Central memory CD4-positive, alpha-beta T cell (primary cell): Measurements from ENCODE around the gene SPC24.
A peak's percentile ranks its signal among the peaks of the same experiment; 100 is the strongest.

Experiments
- DNase-seq: peaks from one replicate; pipeline ENCODE4 v3.0.0; 2022
- total RNA-seq, 3 experiments: gene quantifications; one replicate each; lab custom pipeline; 2026; lab: John Stamatoyannopoulos, UW

The SPC24 gene, protein sequence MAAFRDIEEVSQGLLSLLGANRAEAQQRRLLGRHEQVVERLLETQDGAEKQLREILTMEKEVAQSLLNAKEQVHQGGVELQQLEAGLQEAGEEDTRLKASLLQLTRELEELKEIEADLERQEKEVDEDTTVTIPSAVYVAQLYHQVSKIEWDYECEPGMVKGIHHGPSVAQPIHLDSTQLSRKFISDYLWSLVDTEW
- total RNA-seq = 0.87 to 3.1 (median 1.3) reads per million in 3 experiments

GRCh38 chr19:11155373-11156120 is at the start of gene SPC24:
Gene SPC24, minus strand, starts transcription at chr19:11155782. Its CDS starts 6 bp downstream, at chr19:11155776.
- DNase-seq = peak; percentile 90

DNA sequence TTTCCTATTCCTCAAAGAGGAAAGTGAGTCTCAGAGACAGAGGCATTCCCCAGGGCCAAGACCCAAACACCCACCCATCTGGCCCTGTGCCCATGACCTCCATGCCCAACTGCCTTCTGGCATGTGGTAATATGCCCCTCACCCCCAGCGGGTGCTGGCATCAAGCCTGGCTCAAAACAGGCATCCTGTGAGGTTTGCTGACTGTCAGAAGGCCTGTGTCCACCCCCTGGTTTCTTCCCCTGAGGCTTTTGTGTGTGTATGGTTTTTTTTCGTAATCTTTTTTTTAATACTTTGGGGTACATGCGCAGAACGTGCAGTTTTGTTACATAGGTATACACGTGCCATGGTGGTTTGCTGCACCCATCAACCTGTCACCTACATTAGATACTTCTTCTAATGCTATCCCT is 49.4 kb upstream of the SPC24 start:
- no peak for DNase-seq

GRCh38 chr19:11204076-11204602 is 48.6 kb upstream of the SPC24 start:
- no peak for DNase-seq

DNA sequence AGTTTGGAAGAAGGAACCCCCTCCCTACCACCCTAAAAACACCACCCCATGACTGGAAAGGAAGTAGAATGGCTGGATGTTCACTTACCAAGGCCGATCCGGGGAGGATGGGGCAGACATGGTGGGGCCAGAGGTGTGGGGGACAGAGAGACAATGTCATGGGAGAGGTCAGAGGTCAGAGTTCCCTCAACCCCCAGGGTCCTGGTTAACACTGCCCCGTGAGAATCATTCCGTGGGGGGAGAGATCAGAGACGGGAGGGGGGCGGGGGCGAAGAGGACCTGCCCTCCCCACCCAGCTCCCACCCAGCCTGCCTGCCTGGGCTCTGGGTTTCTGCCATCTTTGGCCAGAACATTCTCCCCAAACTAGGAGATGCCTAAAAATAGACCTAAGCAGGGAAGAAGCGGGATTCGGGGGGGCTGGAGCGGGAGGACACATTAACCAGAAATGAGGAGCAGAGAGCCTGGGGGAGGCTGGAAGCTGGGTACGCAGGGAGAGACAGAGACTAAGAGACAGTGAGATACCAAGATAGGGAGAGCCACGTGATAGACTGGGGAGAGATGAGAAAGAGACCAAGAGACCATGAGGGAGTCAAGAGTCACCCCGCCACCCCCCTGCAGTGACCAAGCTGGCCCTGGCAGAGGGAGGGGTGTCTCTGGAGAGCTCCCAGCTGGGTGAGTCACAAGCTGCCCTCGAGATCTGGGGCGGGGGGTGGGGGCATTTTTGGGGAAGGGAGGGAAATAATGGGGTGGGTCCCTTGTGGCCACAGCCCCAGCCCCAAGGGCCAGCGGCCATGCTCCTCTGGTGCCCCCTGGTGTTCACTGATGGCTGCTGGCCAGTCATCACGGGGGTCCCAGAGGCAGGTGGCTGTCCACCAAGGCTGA is 47.9 kb upstream of the SPC24 start:
- DNase-seq = no peak

- DNase-seq = no peak
Measured at GRCh38 chr19:11202488-11203193, 47.1 kb upstream of the SPC24 start.

- no peak for DNase-seq
Measured at GRCh38 chr19:11201791-11202190, 46.2 kb upstream of the SPC24 start.

GRCh38 chr19:11200931-11201330 is 45.3 kb upstream of the SPC24 start:
- DNase-seq = no peak

DNA sequence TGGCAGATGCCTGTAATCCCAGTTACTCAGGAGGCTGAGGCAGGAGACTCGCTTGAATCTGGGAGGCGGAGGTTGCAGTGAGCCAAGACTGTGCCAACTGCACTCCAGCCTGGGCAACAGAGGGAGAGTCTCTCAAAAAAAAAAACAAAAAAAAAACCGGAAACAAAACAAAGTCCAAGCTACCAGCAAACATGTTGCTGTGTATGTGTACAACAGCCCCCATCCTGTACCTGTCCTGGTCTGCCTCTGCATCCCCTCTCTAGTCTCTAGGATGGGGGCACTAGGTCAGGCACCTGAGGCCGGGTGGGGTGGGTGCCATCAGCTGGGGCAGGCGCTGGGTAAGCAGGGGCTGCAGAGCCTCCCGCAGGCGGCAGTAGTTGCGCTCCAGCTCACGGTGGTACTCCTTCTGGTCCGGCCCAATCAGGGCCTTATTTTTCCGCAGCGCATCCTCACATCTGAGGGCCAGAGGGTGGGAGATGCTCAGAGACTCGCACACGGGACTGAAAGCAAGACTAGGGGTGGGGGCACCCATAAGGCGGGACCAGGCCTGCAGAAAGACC is 44.5 kb upstream of the SPC24 start:
- DNase-seq = no peak

DNA sequence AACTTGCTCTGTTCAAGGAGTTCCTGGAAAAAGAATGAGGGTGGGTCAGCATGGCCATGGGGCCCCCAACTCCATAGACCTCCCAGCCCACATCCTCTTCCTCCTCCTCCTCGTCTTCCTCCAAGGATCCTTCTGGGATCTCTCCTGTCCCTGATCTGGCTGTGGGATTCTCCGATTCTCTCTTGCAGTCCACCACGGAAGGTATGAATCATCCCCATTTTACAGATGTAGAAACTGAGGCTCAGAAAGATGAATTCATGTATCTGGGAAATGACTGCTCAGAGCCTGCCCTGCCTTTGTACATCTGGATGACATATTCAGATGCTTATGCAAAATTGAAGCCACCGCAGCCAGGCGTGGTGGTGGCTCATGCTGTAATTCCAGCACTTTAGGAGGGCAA is 43.9 kb upstream of the SPC24 start:
- no peak for DNase-seq

DNA sequence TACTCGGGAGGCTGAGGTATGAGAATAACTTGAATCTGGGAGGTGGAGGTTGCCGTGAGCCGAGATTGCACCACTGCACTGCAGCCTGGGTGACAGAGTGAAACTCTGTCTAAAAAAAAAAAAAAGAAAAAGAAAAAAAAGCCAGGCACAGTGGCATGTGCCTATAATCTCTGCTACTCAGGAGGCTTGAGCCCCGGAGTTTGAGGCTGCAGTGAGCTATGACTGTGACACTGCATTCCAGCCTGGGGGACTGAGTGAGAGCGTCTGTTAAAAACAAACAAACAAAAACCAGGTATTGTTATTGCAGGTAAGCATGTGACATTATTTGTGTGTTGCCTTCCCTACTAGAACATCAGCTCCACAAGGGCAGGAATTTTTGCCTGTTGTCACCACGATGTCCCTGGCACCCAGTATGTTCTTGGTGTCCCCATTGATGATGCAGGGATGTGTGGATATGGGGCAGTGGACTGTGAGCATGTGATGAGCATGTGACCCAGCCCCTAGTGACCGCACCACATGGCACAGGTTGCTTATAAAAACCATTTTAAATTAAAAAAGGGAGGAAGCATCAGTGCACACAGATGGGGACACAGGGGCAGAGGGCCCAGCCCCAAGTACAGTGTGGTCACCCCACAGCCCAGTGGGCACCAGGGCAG is 43.3 kb upstream of the SPC24 start:
- DNase-seq = no peak

DNA sequence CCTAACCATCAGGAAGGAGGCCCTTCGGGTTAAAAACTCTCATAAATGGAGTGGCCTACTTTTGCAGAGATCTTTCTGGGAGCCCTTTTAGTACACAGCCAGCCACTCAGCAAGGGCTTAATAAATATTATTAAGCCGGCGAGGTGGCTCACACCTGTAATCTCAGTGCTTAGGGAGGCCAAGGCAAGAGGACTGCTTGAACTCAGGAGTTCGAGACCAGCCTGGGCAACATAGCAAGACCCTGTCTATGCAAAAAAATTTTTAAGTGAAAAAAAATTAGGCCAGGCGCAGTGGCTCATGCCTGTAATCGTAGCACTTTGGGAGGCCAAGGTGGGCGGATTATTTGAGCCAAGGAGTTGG is 42.6 kb upstream of the SPC24 start:
- no peak for DNase-seq

DNA sequence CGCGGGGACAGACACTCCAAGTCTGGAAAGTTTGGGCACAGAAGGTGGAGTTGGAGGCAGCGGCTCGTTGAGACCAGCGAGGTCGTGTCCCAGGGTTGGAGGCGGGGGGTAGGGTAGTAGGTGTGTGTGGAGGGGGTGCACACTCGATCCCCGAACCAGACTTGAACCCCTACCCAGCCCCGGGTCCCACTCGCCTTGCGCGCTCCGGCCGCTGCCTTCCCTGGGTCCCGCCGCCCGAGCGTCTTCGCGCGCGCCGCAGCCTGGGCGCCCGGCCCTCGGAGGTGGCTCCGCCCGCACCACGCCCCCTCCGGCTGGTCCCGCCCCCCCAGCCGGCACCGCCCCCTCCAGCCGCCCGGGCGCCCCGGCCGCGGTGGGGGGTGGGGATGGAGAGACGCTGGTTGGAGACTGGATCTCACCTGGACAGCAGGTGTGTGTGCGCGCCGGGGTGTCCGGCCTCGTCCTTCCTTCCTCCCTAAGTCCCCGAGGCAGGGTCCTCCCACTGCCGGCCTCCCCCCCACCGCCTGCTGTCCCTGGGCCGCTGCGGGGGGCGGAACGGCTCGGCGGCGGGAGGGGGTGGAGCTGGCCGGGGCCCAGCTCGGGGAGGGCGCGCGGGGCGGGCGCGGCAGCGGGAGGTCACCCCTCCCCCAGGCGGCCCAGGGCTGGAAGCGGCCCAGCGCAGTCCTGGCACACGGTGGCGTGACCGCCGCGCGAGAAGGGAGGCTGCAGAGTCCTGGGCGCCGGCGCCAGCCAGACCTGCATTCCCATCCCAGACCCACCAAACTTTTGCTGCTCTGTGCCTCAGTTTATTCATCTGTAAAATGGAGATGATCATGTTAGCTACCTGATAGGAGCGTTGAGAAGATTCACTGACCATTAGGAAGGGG is 42.0 kb upstream of the SPC24 start, which contains the start of gene KANK2:
Gene KANK2, minus strand, starts transcription at position 255 of the 884 bp plus-strand sequence. CDS start 3,034 bp downstream, outside the sequence.
- peak; percentile 54 for DNase-seq

GRCh38 chr19:11196406-11197287 is 41.1 kb upstream of the SPC24 start:
- DNase-seq = no peak

- DNase-seq = no peak
Measured at GRCh38 chr19:11195681-11196080, 40.1 kb upstream of the SPC24 start.

DNA sequence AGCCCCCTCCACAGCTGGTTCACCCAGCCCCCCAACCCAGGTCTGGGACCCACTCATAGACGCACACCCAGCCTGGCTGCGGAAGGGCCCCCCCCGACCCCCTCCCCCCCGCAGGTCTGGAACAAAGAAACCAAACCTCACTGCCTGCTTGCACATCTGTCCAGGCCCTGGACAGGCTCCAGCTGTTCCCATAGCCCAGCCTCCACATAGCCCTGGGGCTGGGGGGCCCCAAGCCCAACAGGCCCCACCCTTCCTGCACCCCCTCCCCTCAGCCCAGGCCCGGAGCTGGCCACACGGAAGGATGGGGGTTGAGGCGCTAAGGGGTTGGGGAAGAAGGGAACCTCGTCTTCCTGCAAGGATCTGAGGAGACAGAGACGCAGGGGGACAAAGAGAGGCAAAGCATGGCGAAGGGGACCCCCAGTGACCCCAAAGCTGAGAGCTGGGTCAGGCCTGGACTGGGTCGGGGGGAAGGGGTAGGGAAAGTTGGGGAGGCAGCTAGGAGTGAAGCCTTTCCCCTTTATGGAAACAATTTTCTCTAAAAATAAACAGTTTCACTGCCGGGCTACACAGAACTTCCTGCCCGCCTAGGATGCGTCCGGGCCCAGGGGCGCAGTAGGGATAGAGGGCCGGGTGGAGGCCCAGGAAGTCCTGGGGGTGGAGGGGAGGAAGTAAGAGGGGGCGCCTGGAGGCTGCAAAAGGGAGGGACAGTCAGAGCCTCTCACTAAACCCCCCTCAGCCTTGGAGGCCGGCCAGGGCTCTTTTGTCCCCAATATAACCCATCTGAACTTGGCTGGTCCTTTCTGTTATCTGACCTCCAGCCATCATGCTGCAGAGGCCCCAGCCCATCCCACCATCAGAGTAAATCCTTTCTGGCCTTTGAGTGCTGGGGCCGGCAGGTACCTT is 39.3 kb upstream of the SPC24 start:
- no peak for DNase-seq

- DNase-seq = no peak
Measured at GRCh38 chr19:11194173-11194572, 38.6 kb upstream of the SPC24 start.

GRCh38 chr19:11192957-11193939 is 37.7 kb upstream of the SPC24 start:
- DNase-seq = no peak
